HTERT RPE-1 (cell line): ENCODE data around the gene PERCC1.

Source experiments
- in situ Hi-C: fragments of 300-500 bp; cut with MboI; formaldehyde crosslinking; loops from 4 replicates; pipeline ENCODE4 v1.14.3; 2020; ENCODE audit warnings: low sequenced_read_pairs

PERCC1 gene

DNA sequence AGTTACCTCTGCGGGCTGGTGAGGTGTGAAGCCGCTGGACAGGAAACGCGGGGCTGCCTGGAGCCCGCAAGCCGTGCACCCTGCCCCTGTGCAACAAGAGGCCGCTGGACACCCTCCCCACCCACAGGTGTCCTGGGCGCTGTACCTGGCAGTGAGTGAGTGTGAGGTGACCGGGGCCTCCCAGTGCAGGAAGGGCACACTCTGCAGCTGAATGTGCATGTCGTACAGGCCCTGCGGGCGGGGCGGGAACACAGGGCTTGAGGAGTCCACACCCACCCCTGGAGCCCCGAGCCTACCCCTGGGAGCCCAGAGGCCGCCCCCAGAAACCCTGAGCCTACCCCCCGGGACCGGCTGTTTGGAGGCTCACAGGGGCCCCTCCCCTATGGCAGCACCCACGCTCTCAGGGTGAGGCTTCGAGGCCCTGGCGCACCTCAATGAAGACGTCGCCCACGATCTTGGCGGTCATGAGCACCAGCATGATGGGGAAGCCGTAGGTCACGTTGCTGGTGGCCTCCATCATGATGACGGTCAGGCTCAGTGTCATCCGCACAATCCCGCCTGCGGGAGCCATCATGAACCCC, 17.7 kb downstream of the PERCC1 start:
- in situ Hi-C loops: no loop called here

DNA sequence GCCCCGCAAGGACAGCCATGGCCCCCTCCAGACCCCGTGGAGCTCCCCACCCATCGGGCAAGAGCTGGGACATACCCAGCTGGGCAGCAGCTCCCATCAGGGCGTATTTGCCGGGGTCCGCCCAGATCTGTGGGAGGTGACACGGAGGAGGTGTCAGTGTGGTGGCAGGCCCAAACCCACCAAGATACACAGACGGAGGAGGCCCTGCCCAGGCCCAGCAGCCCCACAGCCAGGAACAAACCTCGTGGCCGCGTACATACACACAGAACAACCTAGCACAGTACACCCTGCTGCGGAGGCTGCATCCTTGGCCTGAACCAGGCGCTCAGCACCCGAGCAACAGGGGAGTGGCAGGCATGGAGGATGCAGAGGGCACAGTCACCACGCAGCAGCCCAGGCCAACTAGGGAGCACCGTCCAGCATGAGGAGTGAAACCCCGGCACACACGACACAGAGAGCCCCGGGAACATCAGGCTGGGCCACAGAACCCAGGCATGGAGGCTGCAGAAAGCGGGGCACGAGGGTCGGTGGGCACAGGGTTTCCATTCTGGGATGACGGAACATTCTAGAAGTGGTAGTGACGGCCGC, 18.4 kb downstream of the PERCC1 start:
- in situ Hi-C loops: no loop called here

DNA sequence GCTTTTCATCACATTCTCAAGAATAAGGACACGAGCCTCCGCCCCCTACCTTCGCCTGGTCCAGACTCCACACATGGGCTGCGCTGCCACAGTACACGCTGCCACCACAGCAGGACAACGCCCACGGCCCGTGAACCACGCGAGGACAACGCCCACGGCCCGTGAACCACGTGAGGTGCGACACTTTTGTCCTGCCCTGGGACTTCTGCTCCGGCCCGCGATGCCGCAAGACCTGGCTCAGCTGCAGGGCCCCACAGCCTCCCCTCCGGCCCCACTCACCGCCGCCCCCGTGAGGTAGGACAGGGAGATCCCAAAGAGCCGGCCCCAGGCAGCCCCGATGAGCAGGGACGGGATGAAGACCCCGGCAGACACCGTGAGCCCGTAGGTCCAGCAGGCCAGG, 19.3 kb downstream of the PERCC1 start:
- in situ Hi-C loops: no loop called here

DNA sequence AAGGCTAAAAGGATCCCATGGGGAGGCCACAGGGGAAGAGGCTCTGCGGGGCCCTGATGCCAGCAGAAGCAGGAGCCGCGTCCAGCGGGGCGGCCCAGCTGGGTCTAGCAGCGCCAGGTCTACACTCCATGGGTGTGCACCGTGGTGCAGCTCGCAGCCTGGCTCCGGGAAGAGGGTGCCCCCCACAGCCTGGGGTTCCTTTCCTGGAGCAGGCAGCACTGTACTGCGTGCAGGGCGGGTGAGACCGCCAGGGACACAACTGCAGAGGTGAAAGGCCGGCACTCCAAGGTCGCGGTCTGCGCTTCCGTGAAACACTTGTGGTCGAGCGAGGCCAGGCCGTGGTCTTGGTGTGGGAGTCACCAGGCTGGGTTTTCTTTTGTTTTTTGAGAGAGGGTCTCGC, 20.0 kb downstream of the PERCC1 start:
- in situ Hi-C loops: no loop called here

DNA sequence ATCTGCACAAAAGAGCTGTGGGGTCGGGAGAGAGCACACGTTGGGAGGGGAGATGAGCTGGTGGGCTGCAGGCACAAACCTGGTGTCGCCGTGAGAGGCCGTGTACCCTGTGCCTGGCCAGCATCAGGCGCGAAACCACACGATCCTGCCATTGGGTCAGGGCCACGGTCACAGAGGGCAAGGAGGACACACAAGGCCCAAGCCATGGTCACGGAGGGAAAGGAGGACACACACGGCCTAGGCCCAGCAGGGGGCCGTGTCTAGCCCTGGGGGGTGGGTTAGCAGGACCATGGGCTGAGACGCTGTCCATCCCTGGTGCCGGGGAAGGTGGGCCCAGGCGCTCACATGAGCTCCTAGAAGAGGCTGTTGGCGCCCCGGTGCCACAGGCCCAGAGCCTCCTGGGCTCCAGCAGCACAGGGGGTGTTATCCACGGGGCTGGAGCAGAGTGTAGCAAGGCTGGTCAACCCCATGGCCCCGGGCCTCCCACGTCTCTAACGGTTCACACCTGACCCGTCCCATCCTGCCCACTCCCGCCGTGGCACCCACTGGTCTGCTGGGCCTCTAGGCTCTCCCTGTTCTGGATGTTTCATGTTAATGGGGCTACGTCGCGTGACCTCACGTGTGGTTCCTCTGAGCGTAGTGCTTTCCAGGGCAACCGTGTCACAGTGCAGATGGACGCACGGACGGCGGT, 21.0 kb downstream of the PERCC1 start:
- in situ Hi-C loops: no loop called here

DNA sequence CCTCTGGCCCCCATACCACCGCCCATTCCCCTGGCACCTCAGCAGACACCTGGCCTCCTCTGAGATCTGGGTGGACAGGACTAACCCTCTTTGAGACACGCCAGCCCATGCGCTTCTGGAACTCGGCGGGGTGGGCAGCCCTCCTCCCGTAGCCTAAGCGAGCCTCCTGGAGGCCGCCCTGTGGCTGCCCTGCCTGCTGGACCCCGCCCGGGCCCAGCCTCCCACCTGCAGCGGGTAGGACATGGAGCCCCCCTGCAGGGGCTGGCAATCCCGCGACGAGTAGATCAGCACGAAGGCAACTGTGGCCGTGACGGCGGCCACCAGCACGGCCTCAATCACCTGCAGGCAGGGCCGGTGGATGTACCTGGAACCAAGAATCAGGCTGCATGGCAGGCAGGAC, 21.7 kb downstream of the PERCC1 start:
- in situ Hi-C loops: no loop called here

DNA sequence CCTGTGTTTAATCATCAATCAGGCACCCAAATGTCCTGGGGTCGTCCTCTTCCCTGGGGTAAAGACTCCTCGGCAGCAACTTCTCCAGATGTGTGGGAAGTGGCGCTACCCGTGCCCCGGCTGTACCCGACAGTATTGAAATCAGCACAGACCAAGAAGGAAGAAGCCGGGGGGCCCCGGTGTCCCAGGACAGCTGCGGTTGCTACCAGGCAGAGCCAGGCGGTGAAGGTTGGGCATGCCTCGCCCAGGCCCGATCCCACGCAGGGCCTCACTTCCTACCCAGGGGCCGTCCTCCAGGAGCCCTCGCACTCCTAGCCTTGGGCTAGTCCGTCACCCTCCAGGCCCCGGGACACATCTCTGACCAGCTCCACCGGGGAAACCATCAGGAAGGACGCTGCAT, 22.4 kb downstream of the PERCC1 start:
- in situ Hi-C loops: no loop called here

DNA sequence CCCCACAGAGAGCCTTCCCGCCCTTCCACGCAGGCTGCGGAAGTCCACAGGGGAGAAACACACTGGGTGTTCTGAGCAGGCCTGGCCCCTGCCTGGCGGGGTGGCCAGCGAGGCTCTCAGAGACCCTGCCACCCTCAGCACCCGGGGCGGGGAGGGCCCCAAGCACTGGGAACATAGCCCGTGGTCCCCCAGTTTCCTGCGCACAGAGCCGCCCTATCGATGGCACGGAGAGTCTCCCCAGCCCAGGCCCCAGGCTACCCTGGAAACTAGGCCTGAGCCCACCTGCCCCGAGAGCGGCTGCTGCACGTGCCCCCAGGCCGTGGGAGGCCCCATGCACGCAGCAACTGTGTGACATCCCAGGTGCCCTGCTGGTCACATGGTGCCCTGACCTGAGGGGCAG, 23.7 kb downstream of the PERCC1 start:
- in situ Hi-C loops: no loop called here

DNA sequence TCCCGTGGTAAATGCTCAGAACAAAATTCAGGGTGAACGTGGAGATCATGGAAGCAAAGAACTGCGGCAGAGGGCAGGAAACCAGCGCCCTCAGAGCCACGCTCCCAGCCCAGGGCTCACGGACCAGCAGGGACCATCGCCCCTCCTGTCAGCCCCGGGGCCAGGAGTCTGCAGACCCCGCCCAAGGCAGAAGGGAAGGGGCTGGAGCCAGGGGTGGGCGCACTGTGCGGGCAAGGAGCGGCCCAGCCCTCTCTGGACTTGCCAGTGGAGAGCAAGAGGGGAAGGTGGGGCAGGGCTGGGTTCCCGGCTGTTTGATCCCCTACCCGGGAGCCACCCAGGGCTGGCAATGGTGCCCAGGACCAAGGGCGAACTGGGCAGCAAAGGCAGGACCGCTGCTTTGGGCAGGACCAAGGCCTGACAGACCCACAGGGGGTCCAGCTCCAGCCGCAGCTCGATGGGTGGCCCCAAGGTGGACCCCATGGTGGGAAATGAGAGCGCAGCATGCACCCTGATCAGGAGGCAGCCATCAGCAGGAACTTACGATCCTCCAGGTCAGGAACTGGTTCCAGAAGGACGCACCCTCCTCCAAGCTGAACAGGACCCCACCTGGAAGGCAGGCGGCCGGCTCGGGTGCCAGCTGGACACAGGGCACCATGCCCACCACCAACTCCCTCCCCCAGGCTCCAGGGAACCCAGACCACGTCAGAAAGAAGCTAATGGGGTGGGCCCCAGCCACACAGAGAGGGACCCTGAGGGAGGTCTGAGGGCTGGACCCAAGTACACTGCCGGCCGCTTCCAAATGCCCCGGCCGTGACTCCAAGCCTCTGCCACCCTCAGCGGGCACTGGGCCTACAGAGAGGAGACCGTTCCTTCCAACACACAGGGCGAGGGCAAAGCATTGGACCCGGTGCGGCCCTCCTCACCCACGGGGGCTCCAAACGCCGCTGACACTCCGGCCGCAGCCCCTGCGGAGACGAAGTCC, 24.6 kb downstream of the PERCC1 start:
- in situ Hi-C loops: no loop called here

DNA sequence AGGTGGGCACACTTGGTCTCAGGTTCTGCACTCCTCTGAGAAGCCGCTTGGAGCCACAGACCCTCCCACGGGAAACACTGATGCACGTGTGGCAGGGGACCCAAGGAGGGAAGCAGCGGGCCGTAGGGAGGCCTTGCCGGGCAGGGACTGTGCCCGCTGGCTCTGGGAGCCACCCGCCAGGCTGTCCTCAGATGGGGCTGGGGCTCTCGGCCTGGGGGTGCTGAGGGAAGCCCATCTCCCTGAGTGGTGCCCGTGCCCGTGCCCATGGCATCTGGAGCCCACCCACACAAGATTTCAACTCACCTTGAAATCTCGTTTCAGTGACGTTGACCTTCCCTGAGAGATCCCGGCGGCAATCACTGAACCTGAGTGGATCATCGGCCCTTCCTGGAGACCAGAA, 26.1 kb downstream of the PERCC1 start:
- in situ Hi-C loops: no loop called here

DNA sequence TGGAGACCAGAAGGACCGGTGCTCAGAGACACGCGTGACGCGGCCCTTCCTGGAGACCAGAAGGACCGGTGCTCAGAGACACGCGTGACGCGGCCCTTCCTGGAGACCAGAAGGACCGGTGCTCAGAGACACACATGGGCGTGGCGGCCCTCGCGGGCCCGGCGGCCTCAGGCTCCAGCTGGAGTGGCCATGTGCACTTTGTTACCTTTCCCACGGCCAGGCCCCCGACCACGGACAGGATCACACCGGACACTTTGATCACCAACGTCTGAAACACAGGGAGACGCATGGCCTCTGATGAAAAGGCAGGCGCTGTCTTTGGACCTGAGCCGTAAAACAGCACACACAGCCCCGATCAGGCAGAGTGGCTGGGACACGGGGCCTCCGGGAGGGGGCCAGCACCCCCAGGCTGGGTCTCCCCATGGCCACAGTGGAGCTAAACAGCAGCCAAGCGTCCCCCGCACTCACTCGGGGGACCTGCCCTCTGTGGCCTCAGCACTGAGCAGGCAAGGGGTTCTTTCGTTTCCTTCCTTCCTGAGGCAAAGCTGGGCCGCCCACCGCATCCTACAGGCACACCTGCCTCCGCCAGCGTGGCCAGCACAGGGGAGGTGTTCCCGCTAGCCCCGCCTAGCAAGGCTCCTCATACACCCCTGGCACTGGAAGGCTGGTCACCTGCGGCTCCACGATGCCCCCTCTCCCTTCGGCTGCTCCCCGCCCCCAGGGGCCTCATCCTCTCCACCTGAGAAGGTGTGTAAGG, 26.8 kb downstream of the PERCC1 start:
- in situ Hi-C loops: no loop called here

DNA sequence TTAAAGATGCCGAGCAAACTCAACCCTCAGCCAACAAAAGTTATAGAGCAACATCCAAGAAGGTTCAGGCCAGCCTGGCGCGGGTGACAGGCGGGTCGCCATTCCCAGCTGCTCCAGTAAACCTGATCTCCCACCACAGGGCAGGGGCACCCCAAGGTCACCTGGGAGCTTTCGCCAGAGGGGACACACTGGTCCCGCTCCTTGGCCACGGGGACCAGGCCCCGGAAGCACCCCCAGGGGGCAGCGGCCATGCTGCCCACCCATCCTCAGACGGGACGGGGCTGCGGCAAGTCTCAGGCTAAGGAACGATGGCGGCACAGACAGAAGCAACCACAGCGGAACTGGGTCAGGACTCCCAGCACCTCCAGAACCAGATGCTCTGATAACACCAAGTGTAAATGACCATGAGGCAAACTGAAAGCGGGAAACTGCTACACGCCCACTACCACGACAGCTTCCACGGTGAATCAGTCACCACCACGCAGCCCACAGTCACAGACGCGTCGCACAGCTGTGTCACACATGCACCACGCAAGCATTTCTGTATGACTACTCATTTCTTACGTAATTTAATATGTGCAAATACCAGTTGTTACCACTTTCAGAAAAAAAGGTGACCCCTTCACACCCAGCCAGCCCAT, 27.6 kb downstream of the PERCC1 start:
- in situ Hi-C loops: no loop called here

DNA sequence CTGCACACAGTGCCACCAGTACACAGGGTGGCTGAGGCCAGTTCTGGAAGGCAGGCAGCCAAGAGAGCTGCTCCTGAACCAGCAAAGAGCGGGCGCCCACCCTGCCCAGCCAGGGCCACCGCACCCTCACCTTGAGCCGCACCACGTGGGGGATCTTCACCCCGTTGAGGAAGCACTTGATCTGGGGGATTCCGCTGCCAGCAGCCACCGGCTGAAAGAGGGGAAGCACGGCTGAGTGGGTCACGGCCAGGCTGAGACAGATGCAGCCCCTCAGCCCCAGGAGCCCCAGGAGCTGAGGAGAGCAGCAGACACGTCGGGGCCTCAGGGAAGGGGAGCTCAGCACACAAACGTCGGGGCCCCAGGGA, 28.1 kb downstream of the PERCC1 start:
- in situ Hi-C loops: no loop called here

DNA sequence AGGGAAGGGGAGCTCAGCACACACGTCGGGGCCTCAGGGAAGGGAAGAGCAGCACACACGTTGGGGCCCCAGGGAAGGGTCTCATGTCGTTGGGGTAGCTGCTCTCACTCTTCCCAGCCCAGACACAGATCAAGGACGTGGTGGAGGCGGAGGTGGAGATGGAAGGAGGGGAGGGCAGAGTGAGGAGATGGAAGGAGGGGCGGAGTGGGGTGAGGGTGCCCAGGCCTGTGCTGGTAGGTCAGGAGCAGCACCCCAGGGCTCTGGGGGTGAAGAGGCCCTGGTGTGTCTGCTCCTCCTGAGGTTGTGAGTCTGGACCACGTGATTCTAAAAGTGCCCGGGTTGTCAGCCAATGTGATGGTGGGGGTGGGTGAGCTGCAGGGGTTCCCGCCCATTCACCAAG, 29.1 kb downstream of the PERCC1 start:
- in situ Hi-C loops: no loop called here

DNA sequence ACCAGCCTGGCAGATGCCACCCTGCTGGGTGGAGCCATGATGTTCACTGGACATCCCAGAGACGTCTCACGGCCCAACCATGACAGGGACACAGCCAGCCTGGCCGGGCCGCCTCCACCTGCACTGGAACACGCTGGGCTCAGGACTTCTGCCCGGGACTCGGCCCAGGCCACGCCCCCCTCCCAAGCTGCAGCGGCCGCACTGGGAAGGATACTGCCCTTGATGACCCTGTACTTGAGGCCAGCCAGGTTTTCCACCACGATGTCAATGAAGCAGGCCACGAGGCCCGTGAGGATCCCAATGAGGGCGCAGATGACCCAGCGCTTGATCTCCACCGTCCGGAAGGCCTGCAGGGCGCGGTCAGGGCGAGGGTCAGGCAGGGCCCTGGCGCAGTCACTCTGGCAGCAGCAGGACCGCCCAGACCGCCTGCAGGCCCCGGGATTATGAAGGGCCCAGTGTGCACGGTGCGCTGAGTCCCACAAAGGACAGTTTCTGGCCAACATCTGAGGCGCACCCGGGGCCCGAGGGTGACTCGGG, 29.8 kb downstream of the PERCC1 start:
- in situ Hi-C loops: no loop called here

DNA sequence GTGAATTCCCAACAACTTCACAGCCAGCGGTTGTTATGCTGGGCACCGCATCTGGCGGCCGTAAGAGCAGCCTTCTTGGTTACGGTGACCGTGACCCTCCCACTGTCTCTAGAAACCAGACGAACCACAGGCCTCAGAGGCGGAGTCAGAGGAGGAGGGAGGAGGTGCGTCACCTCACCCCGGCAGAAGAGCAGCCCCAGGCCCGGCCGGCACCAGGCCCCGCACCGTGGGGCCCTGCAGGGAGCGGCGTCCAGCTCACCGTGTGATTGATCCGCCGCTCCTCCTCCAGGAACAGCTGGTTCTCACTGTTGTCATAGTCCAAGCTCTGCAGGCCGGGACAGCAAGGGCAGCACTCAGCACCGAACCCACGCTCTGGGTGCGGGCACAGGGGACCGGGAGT, 30.3 kb downstream of the PERCC1 start:
- in situ Hi-C loops: no loop called here

DNA sequence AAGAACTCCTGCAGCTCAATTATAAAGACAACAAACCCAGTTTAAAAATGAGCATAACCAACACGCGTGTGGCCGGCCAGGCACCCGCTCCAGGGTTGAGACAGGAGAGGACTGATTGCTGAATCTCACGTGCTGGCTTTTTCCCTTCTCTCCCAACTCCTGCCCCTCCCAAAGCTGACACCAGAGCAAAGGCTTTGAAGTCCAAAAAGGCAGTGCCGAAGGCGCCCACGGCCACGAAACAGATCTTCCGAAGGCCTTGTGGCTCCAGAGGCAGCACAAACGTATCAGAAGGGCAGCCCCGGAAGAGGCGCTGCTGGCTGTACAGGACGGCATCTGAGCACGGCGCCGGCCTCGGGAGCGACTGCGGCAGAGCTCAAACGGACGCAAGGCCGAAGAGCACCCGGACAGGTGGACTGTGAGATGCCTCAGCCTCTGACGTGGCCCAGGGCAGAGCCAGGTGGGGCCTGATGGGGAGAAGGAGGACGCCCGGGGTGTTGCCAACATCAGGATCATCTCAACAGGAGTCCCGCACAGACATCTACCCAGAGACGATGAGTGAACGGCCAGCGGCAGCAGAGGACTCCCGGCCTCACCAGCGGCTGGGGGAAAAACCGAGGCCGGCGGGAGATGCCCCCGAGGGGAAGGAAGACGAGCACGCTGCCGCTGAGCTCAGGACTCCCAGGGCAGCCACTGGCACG, 33.5 kb downstream of the PERCC1 start:
- in situ Hi-C loops: no loop called here

DNA sequence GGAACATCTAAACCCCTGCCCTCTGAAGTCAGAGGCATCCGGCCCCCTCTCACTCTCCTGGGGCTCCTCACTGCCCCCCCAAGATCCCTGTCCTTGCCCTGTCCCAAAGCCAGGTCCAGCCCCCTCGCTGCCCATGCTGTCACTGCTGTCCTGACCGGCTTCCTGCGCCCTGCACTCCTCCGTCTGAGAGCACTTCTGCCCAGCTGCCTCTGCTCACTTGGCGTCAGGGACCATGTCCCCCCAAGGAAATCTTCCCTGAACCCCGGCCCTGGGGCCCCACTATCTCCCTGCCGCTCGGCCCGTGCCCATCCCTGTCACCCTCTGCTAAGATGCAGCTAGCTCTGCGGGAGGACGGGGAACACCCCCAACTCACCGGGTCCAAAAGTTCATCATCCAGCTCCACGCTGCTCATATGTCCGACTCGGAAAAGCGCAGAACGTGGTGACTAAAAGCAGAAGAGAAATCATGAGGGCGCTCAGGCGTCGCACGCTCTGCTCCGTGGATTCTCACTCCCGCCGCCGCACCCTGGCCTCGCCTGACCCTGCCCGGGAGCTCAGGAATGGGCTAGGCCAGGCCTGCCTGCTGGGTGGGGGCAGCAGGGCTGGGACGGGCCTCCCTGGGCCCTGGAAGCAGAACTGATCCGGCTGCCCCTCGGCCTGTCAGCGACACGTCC, 34.2 kb downstream of the PERCC1 start:
- in situ Hi-C loops: no loop called here

DNA sequence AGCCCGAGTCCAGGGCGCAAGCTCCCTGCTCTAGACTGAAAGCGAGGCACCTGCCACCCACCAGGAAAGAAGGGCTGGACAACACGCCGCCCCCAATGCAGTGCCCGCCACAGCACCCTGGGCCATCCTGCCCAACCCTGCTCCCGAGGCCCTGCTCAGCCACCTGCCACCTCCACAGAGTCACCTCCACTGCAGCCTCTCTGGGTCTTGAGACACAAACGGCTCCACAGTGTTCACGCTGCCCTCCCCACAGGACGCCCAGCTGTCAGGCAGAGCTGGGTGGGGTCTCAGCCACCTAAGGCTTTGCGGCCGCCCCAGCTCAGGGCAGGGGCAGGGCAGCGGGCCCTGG, 34.7 kb downstream of the PERCC1 start:
- in situ Hi-C loops: no loop called here
